H1 (cell line): ENCODE data around the gene RBMS2. TPM values are rescaled to one million over a fixed set of nuclear protein-coding genes. Genes with fewer than 3 reads are reported as not detected.

Experiments
- CTCF ChIA-PET: fragments of 300-600 bp; sonication (Branson Sonifier 250); formaldehyde crosslinking; loops from one replicate; lab custom pipeline; 2021; ENCODE audit not compliant: partially characterized antibody; lab: Charles Lee
- POLR2A ChIA-PET: fragments of 300-600 bp; sonication (Branson Sonifier 250); formaldehyde crosslinking; loops from one replicate; lab custom pipeline; 2021; ENCODE audit warnings: inconsistent platforms; ENCODE audit not compliant: partially characterized antibody; lab: Charles Lee
- DNase-seq, 2 experiments: peaks; one replicate each; pipeline versions ENCODE4 v3.0.0 to v3.0.0-alpha.2; 2010 to 2022; ENCODE audit warnings: low spot score in 2 of 2, low read depth in 1 of 2, mixed read lengths in 1 of 2
- FAIRE-seq: peaks from 2 replicates; lab custom pipeline; 2011; peaks lifted over from hg19 to GRCh38; lab: Jason Lieb, UNC
- H2AFZ ChIP-seq: 2 replicates; pipeline ENCODE4 v1.8.1; 2012; ENCODE audit warnings: low read length, inconsistent platforms
- H2AK5ac ChIP-seq: 2 replicates; pipeline ENCODE4 v1.6.1; 2013; ENCODE audit warnings: low read depth, low read length
- H2BK120ac ChIP-seq: replicated peaks from 2 replicates; pipeline ENCODE3; 2013; ENCODE audit warnings: low read depth, low read length, inconsistent platforms
- H2BK12ac ChIP-seq: 2 replicates; pipeline ENCODE4 v1.6.1; 2013; ENCODE audit warnings: low read depth, low read length
- H2BK15ac ChIP-seq: 2 replicates; pipeline ENCODE4 v1.6.1; 2013; ENCODE audit warnings: low read length
- H2BK20ac ChIP-seq: 2 replicates; pipeline ENCODE4 v1.6.1; 2013; ENCODE audit warnings: low read length
- H2BK5ac ChIP-seq: 2 replicates; pipeline ENCODE4 v1.6.1; 2013; ENCODE audit warnings: low read depth, low read length
- H3K14ac ChIP-seq: 2 replicates; pipeline ENCODE4 v1.6.1; 2013; ENCODE audit warnings: inconsistent platforms; ENCODE audit not compliant: insufficient read length
- H3K18ac ChIP-seq: 2 replicates; pipeline ENCODE4 v1.6.1; 2013; ENCODE audit warnings: low read length; ENCODE audit errors: extremely low read depth
- H3K23ac ChIP-seq: 2 replicates; pipeline ENCODE4 v1.6.1; 2013; ENCODE audit warnings: inconsistent platforms; ENCODE audit not compliant: insufficient read length
- H3K23me2 ChIP-seq: 2 replicates; pipeline ENCODE4 v1.6.1; 2013; ENCODE audit warnings: low read depth, low read length
- H3K27ac ChIP-seq: 2 replicates; pipeline ENCODE4 v1.6.1; 2011; ENCODE audit warnings: low read depth, low read length, inconsistent platforms
- H3K27me3 ChIP-seq, 4 experiments: replicated peaks in 1 of 4; 1 replicate in 1 of 4; 2 replicates in 3 of 4; pipeline versions ENCODE4 v1.6.1 to v1.8.1; 2011 to 2013; ENCODE audit warnings: low read length in 3 of 4, mild to moderate bottlenecking in 3 of 4, inconsistent platforms in 2 of 4, mixed read lengths in 2 of 4, moderate library complexity in 1 of 4; ENCODE audit not compliant: control insufficient read depth in 3 of 4, insufficient read depth in 3 of 4; ENCODE audit errors: extremely low read depth in 1 of 4
- H3K36me3 ChIP-seq, 4 experiments: 2 replicates each; pipeline versions ENCODE4 v1.6.1 to v1.8.1; 2011 to 2013; ENCODE audit warnings: mild to moderate bottlenecking in 4 of 4, low read length in 3 of 4, moderate library complexity in 2 of 4, control low read depth in 1 of 4, inconsistent platforms in 1 of 4; ENCODE audit not compliant: insufficient read depth in 4 of 4, control insufficient read depth in 2 of 4
- H3K4ac ChIP-seq: replicated peaks from 2 replicates; pipeline ENCODE3; 2013; ENCODE audit warnings: low read length, low read depth, mixed read lengths, inconsistent platforms; ENCODE audit not compliant: insufficient read length
- H3K4me1 ChIP-seq, 4 experiments: replicated peaks in 1 of 4; 1 replicate in 1 of 4; 2 replicates in 3 of 4; pipeline versions ENCODE4 v1.6.1 to v1.8.1; 2011 to 2013; ENCODE audit warnings: low read length in 3 of 4, inconsistent platforms in 2 of 4, mixed read lengths in 1 of 4; ENCODE audit not compliant: insufficient read depth in 4 of 4, control insufficient read depth in 3 of 4
- H3K4me2 ChIP-seq, 2 experiments: 2 replicates each; pipeline versions ENCODE4 v1.6.1 to v1.8.1; 2011 to 2013; ENCODE audit warnings: low read depth in 2 of 2, low read length in 2 of 2, control low read depth in 1 of 2, inconsistent platforms in 1 of 2, mild to moderate bottlenecking in 1 of 2; ENCODE audit not compliant: insufficient read depth in 1 of 2
- H3K4me3 ChIP-seq, 4 experiments: fragments of 200-600, 300-600 bp in 1 of 4; sonication (generic), shearing (Covaris generic), sonication (Bioruptor Twin) in 1 of 4; 2 replicates each; pipeline versions ENCODE4 v1.5.1 to v1.8.1; 2011 to 2016; ENCODE audit warnings: low read length in 4 of 4, low read depth in 3 of 4, control low read depth in 2 of 4, inconsistent platforms in 2 of 4, mild to moderate bottlenecking in 2 of 4, mixed read lengths in 1 of 4, moderate library complexity in 1 of 4; ENCODE audit not compliant: insufficient read depth in 2 of 4; ENCODE audit errors: extremely low read depth in 1 of 4
- H3K56ac ChIP-seq: replicated peaks from 2 replicates; pipeline ENCODE3; 2013; ENCODE audit warnings: low read depth, mild to moderate bottlenecking, mixed read lengths, low read length, inconsistent platforms; ENCODE audit not compliant: insufficient read length
- H3K79me1 ChIP-seq: 2 replicates; pipeline ENCODE4 v1.6.1; 2013; ENCODE audit warnings: low read depth, low read length, control low read depth
- H3K79me2 ChIP-seq, 2 experiments: 2 replicates each; pipeline versions ENCODE4 v1.6.1 to v1.8.1; 2012 to 2013; ENCODE audit warnings: low read length in 2 of 2, mild to moderate bottlenecking in 2 of 2, inconsistent platforms in 1 of 2; ENCODE audit not compliant: insufficient read depth in 2 of 2, control insufficient read depth in 1 of 2
- H3K9ac ChIP-seq, 4 experiments: replicated peaks in 1 of 4; 1 replicate in 1 of 4; 2 replicates in 3 of 4; pipeline versions ENCODE4 v1.6.1 to v1.8.1; 2011 to 2013; ENCODE audit warnings: low read depth in 3 of 4, low read length in 3 of 4, control low read depth in 2 of 4, mild to moderate bottlenecking in 2 of 4, moderate library complexity in 2 of 4, inconsistent platforms in 1 of 4; ENCODE audit errors: extremely low read depth in 1 of 4
- H3K9me3 ChIP-seq, 2 experiments: 2 replicates each; pipeline versions ENCODE4 v1.6.1 to v1.8.1; 2012 to 2013; ENCODE audit warnings: mild to moderate bottlenecking in 2 of 2, moderate library complexity in 2 of 2, control low read depth in 1 of 2, inconsistent platforms in 1 of 2, low read depth in 1 of 2, low read length in 1 of 2, mixed read lengths in 1 of 2; ENCODE audit not compliant: insufficient read depth in 2 of 2
- H4K20me1 ChIP-seq, 2 experiments: replicated peaks in 1 of 2; 2 replicates each; pipeline versions ENCODE3 to v1.8.1; 2011 to 2013; ENCODE audit warnings: inconsistent platforms in 2 of 2, low read length in 2 of 2, mild to moderate bottlenecking in 1 of 2; ENCODE audit not compliant: insufficient read depth in 2 of 2, control insufficient read depth in 1 of 2
- H4K5ac ChIP-seq: 2 replicates; pipeline ENCODE4 v1.6.1; 2013; ENCODE audit warnings: low read length, low read depth, mixed read lengths, inconsistent platforms; ENCODE audit not compliant: insufficient read length
- H4K8ac ChIP-seq: 2 replicates; pipeline ENCODE4 v1.8.0; 2013; ENCODE audit warnings: mild to moderate bottlenecking, moderate library complexity, low read length, inconsistent platforms; ENCODE audit not compliant: insufficient read depth; ENCODE audit errors: extremely low read depth
- H4K91ac ChIP-seq: replicated peaks from 2 replicates; pipeline ENCODE3; 2013; ENCODE audit warnings: low read length, mixed read lengths, inconsistent platforms; ENCODE audit not compliant: insufficient read length
- ATF2 ChIP-seq: IDR thresholded peaks from 2 replicates; pipeline ENCODE4 v1.6.1; 2012; ENCODE audit warnings: low read length, inconsistent platforms
- CHD1 ChIP-seq: IDR thresholded peaks from 2 replicates; pipeline ENCODE4 v1.6.1; 2012; ENCODE audit warnings: low read depth, low read length, improper control_type of control experiment
- KDM4A ChIP-seq: IDR thresholded peaks from one replicate; pipeline ENCODE4 v1.7.1; 2012; ENCODE audit warnings: low read depth, mild to moderate bottlenecking, moderate library complexity, low read length, inconsistent platforms; ENCODE audit not compliant: severe bottlenecking
- KDM5A ChIP-seq: fragments of 200-600 bp; IDR thresholded peaks from 2 replicates; pipeline ENCODE4 v1.7.1; 2012; ENCODE audit warnings: mild to moderate bottlenecking, low read length, inconsistent platforms, mixed read lengths
- RBBP5 ChIP-seq: IDR thresholded peaks from 2 replicates; pipeline ENCODE4 v1.7.1; 2012; ENCODE audit warnings: low read depth, mild to moderate bottlenecking, inconsistent platforms, low read length, moderate library complexity, borderline replicate concordance
- SIN3A ChIP-seq, 2 experiments: IDR thresholded peaks in 1 of 2; conservative IDR thresholded peaks in 1 of 2; 2 replicates each; pipeline ENCODE4 v1.6.1; 2011 to 2012; ENCODE audit warnings: low read length in 2 of 2, improper control_type of control experiment in 1 of 2, low read depth in 1 of 2, mild to moderate bottlenecking in 1 of 2
- SIRT6 ChIP-seq: IDR thresholded peaks from one replicate; pipeline ENCODE4 v1.7.1; 2012; ENCODE audit warnings: low read length, inconsistent platforms
- ZNF274 ChIP-seq: IDR thresholded peaks from 2 replicates; pipeline ENCODE4 v1.7.0; 2012; ENCODE audit warnings: low read length, borderline replicate concordance; ENCODE audit errors: extremely low read depth
- WGBS, 2 experiments: shearing (Covaris generic) in 1 of 2; methylation state at CpG; one replicate each; pipeline versions ENCODE4 v1.1.6 to v1.1.7; 2013 to 2015; ENCODE audit warnings: low lambda C conversion rate in 2 of 2, mixed read lengths in 2 of 2, inconsistent platforms in 1 of 2, low coverage in 1 of 2, missing lambda C conversion rate in 1 of 2; ENCODE audit not compliant: insufficient replicate concordance in 2 of 2, insufficient coverage in 1 of 2, insufficient read length in 1 of 2; ENCODE audit errors: extremely low coverage in 1 of 2, missing lambda C conversion rate in 1 of 2; 5-methylcytosine and 5-hydroxymethylcytosine counted together
- polyA plus RNA-seq, 7 experiments: library from polyadenylated mRNA; depleted of rRNA in 3 of 7; stranded (reverse) in 5 of 7; unstranded in 2 of 7; fragments of >200 nt in 5 of 7; fragments of 200-250 nt in 2 of 7; gene quantifications; 1 replicate in 5 of 7; 2 replicates in 1 of 7; 4 replicates in 1 of 7; pipeline versions ENCODE4 v1.2.1 to v1.2.3, GENCODE V29; 2011 to 2013; ENCODE audit warnings: missing spikeins in 2 of 7, mixed read lengths in 2 of 7
- total RNA-seq: library from RNA; stranded (reverse); fragmentation: NEBNext Ultra II Directional; extraction: Animal tissue kit (Norgen Biotek cat#: 25700); gene quantifications from 2 replicates; pipeline ENCODE4 v1.2.1, GENCODE V29; 2021

RBMS2 gene
- total and polyA plus RNA-seq, 2 of the 8 experiments (the other 6 are each of a cell fraction or from before 2014, with no cell fraction given), result 9.6 to 31.3 TPM

GRCh38 chr12:56633468-56634241 is 112.0 kb downstream of the RBMS2 start:
- H2BK5ac ChIP-seq, result peak overlapping the region; percentile 87; the same call in 1 of the 2 replicates
- no peak overlapping the region for H2BK20ac ChIP-seq
- no peak for DNase-seq
- no peak for FAIRE-seq
- no peak overlapping the region for H3K23ac ChIP-seq
- no peaks in the 10 kb centered on the region for H3K27me3 ChIP-seq
- no peak overlapping the region for H4K8ac ChIP-seq
- CTCF ChIA-PET, result interaction anchor here (0.6 to 7.4 kb wide), 9 partner anchors 10 to 995 kb away, joined by 3 to 107 read pairs (median 5); partner anchors contain the start of gene ATP5F1B
- H2AFZ ChIP-seq, result no peak overlapping the region
- no peak overlapping the region; the same call in 1 of the 2 replicates for H2BK15ac ChIP-seq
- H2BK12ac ChIP-seq, result peak overlapping the region; percentile 78; the same call in 1 of the 2 replicates
- peak overlapping the region; percentile 27 for H2BK120ac ChIP-seq
- 0 out of 2 replicates have a peak overlapping the region, but pooled peaks have one; percentile 17 for H2AK5ac ChIP-seq
- H3K4me3 ChIP-seq, result peak overlapping the region; percentile 86 to 90 (median 88)
- H3K23me2 ChIP-seq, result peaks cover 22% of the 10 kb centered on the region
- H3K56ac ChIP-seq, result no peak overlapping the region
- H3K36me3 ChIP-seq, result peaks cover 0 to 11% (median 10%) of the 10 kb centered on the region in 4 experiments; a peak in 6 of 8 replicates
- no peak overlapping the region for H4K91ac ChIP-seq
- H4K20me1 ChIP-seq, result peaks cover under 1 to 2% of the 10 kb centered on the region in 2 experiments
- peak overlapping the region; percentile 98 to 99 for H3K4me2 ChIP-seq
- WGBS, 2 experiments, result 37% methylated on average over 12 of the region's 12 CpGs; no CpG with 5 or more reads in 1 of the 2 experiments
- no peak overlapping the region for H3K14ac ChIP-seq
- POLR2A ChIA-PET, result interaction anchor here (0.6 to 5.8 kb wide), 13 partner anchors 9 to 475 kb away, joined by 3 to 60 read pairs (median 5); partner anchors contain the start of genes ATP5F1B, NACA, NEMP1 and PTGES3
- H3K4ac ChIP-seq, result no peak overlapping the region
- no peak overlapping the region; the same call in 1 of the 2 replicates for H3K27ac ChIP-seq
- no peaks in the 10 kb centered on the region for H3K9me3 ChIP-seq
- H3K9ac ChIP-seq, result peak overlapping the region in 2 of 4 experiments; percentile 1 to 52; a peak in 1 of 7 replicates
- no peaks in the 10 kb centered on the region for H3K79me1 ChIP-seq
- peaks cover 1 to 24% of the 10 kb centered on the region in 2 experiments for H3K79me2 ChIP-seq
- peak overlapping the region; percentile 51; the same call in 1 of the 2 replicates for H3K18ac ChIP-seq
- H4K5ac ChIP-seq, result peak overlapping the region; percentile 43
- peaks cover 11 to 43% (median 31%) of the 10 kb centered on the region in 4 experiments for H3K4me1 ChIP-seq
- TF ChIP-seq KDM5A (no peak), ZNF274 (no peak), ATF2 (0 out of 2 replicates have a peak, but pooled peaks have one; percentile 20), SIN3A (conservative IDR thresholded peaks at IDR 0.05 in 1 of 2, IDR thresholded peaks at IDR 0.05 in 1 of 2; ENCODE audit: low read depth in 1 of 2, low read length in 2 of 2) (0 out of 4 replicates have a peak, but pooled peaks of 1 of the 2 experiments have one; percentile 18), SIRT6 (no peak), RBBP5 (no peak), KDM4A (no peak), CHD1 (no peak)
